H1 (cell line): ENCODE results near the gene KRT35. TPM values are rescaled to one million over a fixed set of nuclear protein-coding genes. Genes with fewer than 3 reads are reported as not detected.

ENCODE experiments used
- CTCF ChIA-PET: fragments of 300-600 bp; sonication (Branson Sonifier 250); formaldehyde crosslinking; loops from one replicate; lab custom pipeline; 2021; ENCODE audit not compliant: partially characterized antibody; lab: Charles Lee
- POLR2A ChIA-PET: fragments of 300-600 bp; sonication (Branson Sonifier 250); formaldehyde crosslinking; loops from one replicate; lab custom pipeline; 2021; ENCODE audit warnings: inconsistent platforms; ENCODE audit not compliant: partially characterized antibody; lab: Charles Lee
- DNase-seq, 2 experiments: peaks; one replicate each; pipeline versions ENCODE4 v3.0.0 to v3.0.0-alpha.2; 2010 to 2022; ENCODE audit warnings: low spot score in 2 of 2, low read depth in 1 of 2, mixed read lengths in 1 of 2
- FAIRE-seq: peaks from 2 replicates; lab custom pipeline; 2011; peaks lifted over from hg19 to GRCh38; lab: Jason Lieb, UNC
- H2AFZ ChIP-seq: 2 replicates; pipeline ENCODE4 v1.8.1; 2012; ENCODE audit warnings: low read length, inconsistent platforms
- H2AK5ac ChIP-seq: 2 replicates; pipeline ENCODE4 v1.6.1; 2013; ENCODE audit warnings: low read depth, low read length
- H2BK120ac ChIP-seq: replicated peaks from 2 replicates; pipeline ENCODE3; 2013; ENCODE audit warnings: low read depth, low read length, inconsistent platforms
- H2BK12ac ChIP-seq: 2 replicates; pipeline ENCODE4 v1.6.1; 2013; ENCODE audit warnings: low read depth, low read length
- H2BK15ac ChIP-seq: 2 replicates; pipeline ENCODE4 v1.6.1; 2013; ENCODE audit warnings: low read length
- H2BK20ac ChIP-seq: 2 replicates; pipeline ENCODE4 v1.6.1; 2013; ENCODE audit warnings: low read length
- H2BK5ac ChIP-seq: 2 replicates; pipeline ENCODE4 v1.6.1; 2013; ENCODE audit warnings: low read depth, low read length
- H3K14ac ChIP-seq: 2 replicates; pipeline ENCODE4 v1.6.1; 2013; ENCODE audit warnings: inconsistent platforms; ENCODE audit not compliant: insufficient read length
- H3K18ac ChIP-seq: 2 replicates; pipeline ENCODE4 v1.6.1; 2013; ENCODE audit warnings: low read length; ENCODE audit errors: extremely low read depth
- H3K23ac ChIP-seq: 2 replicates; pipeline ENCODE4 v1.6.1; 2013; ENCODE audit warnings: inconsistent platforms; ENCODE audit not compliant: insufficient read length
- H3K23me2 ChIP-seq: 2 replicates; pipeline ENCODE4 v1.6.1; 2013; ENCODE audit warnings: low read depth, low read length
- H3K27ac ChIP-seq: 2 replicates; pipeline ENCODE4 v1.6.1; 2011; ENCODE audit warnings: low read depth, low read length, inconsistent platforms
- H3K27me3 ChIP-seq, 4 experiments: replicated peaks in 1 of 4; 1 replicate in 1 of 4; 2 replicates in 3 of 4; pipeline versions ENCODE4 v1.6.1 to v1.8.1; 2011 to 2013; ENCODE audit warnings: low read length in 3 of 4, mild to moderate bottlenecking in 3 of 4, inconsistent platforms in 2 of 4, mixed read lengths in 2 of 4, moderate library complexity in 1 of 4; ENCODE audit not compliant: control insufficient read depth in 3 of 4, insufficient read depth in 3 of 4; ENCODE audit errors: extremely low read depth in 1 of 4
- H3K36me3 ChIP-seq, 4 experiments: 2 replicates each; pipeline versions ENCODE4 v1.6.1 to v1.8.1; 2011 to 2013; ENCODE audit warnings: mild to moderate bottlenecking in 4 of 4, low read length in 3 of 4, moderate library complexity in 2 of 4, control low read depth in 1 of 4, inconsistent platforms in 1 of 4; ENCODE audit not compliant: insufficient read depth in 4 of 4, control insufficient read depth in 2 of 4
- H3K4ac ChIP-seq: replicated peaks from 2 replicates; pipeline ENCODE3; 2013; ENCODE audit warnings: low read length, low read depth, mixed read lengths, inconsistent platforms; ENCODE audit not compliant: insufficient read length
- H3K4me1 ChIP-seq, 4 experiments: replicated peaks in 1 of 4; 1 replicate in 1 of 4; 2 replicates in 3 of 4; pipeline versions ENCODE4 v1.6.1 to v1.8.1; 2011 to 2013; ENCODE audit warnings: low read length in 3 of 4, inconsistent platforms in 2 of 4, mixed read lengths in 1 of 4; ENCODE audit not compliant: insufficient read depth in 4 of 4, control insufficient read depth in 3 of 4
- H3K4me2 ChIP-seq, 2 experiments: 2 replicates each; pipeline versions ENCODE4 v1.6.1 to v1.8.1; 2011 to 2013; ENCODE audit warnings: low read depth in 2 of 2, low read length in 2 of 2, control low read depth in 1 of 2, inconsistent platforms in 1 of 2, mild to moderate bottlenecking in 1 of 2; ENCODE audit not compliant: insufficient read depth in 1 of 2
- H3K4me3 ChIP-seq, 4 experiments: fragments of 200-600, 300-600 bp in 1 of 4; sonication (generic), shearing (Covaris generic), sonication (Bioruptor Twin) in 1 of 4; 2 replicates each; pipeline versions ENCODE4 v1.5.1 to v1.8.1; 2011 to 2016; ENCODE audit warnings: low read length in 4 of 4, low read depth in 3 of 4, control low read depth in 2 of 4, inconsistent platforms in 2 of 4, mild to moderate bottlenecking in 2 of 4, mixed read lengths in 1 of 4, moderate library complexity in 1 of 4; ENCODE audit not compliant: insufficient read depth in 2 of 4; ENCODE audit errors: extremely low read depth in 1 of 4
- H3K56ac ChIP-seq: replicated peaks from 2 replicates; pipeline ENCODE3; 2013; ENCODE audit warnings: low read depth, mild to moderate bottlenecking, mixed read lengths, low read length, inconsistent platforms; ENCODE audit not compliant: insufficient read length
- H3K79me1 ChIP-seq: 2 replicates; pipeline ENCODE4 v1.6.1; 2013; ENCODE audit warnings: low read depth, low read length, control low read depth
- H3K79me2 ChIP-seq, 2 experiments: 2 replicates each; pipeline versions ENCODE4 v1.6.1 to v1.8.1; 2012 to 2013; ENCODE audit warnings: low read length in 2 of 2, mild to moderate bottlenecking in 2 of 2, inconsistent platforms in 1 of 2; ENCODE audit not compliant: insufficient read depth in 2 of 2, control insufficient read depth in 1 of 2
- H3K9ac ChIP-seq, 4 experiments: replicated peaks in 1 of 4; 1 replicate in 1 of 4; 2 replicates in 3 of 4; pipeline versions ENCODE4 v1.6.1 to v1.8.1; 2011 to 2013; ENCODE audit warnings: low read depth in 3 of 4, low read length in 3 of 4, control low read depth in 2 of 4, mild to moderate bottlenecking in 2 of 4, moderate library complexity in 2 of 4, inconsistent platforms in 1 of 4; ENCODE audit errors: extremely low read depth in 1 of 4
- H3K9me3 ChIP-seq, 2 experiments: 2 replicates each; pipeline versions ENCODE4 v1.6.1 to v1.8.1; 2012 to 2013; ENCODE audit warnings: mild to moderate bottlenecking in 2 of 2, moderate library complexity in 2 of 2, control low read depth in 1 of 2, inconsistent platforms in 1 of 2, low read depth in 1 of 2, low read length in 1 of 2, mixed read lengths in 1 of 2; ENCODE audit not compliant: insufficient read depth in 2 of 2
- H4K20me1 ChIP-seq, 2 experiments: replicated peaks in 1 of 2; 2 replicates each; pipeline versions ENCODE3 to v1.8.1; 2011 to 2013; ENCODE audit warnings: inconsistent platforms in 2 of 2, low read length in 2 of 2, mild to moderate bottlenecking in 1 of 2; ENCODE audit not compliant: insufficient read depth in 2 of 2, control insufficient read depth in 1 of 2
- H4K5ac ChIP-seq: 2 replicates; pipeline ENCODE4 v1.6.1; 2013; ENCODE audit warnings: low read length, low read depth, mixed read lengths, inconsistent platforms; ENCODE audit not compliant: insufficient read length
- H4K8ac ChIP-seq: 2 replicates; pipeline ENCODE4 v1.8.0; 2013; ENCODE audit warnings: mild to moderate bottlenecking, moderate library complexity, low read length, inconsistent platforms; ENCODE audit not compliant: insufficient read depth; ENCODE audit errors: extremely low read depth
- H4K91ac ChIP-seq: replicated peaks from 2 replicates; pipeline ENCODE3; 2013; ENCODE audit warnings: low read length, mixed read lengths, inconsistent platforms; ENCODE audit not compliant: insufficient read length
- EP300 ChIP-seq, 2 experiments: IDR thresholded peaks; 1 replicate in 1 of 2; 2 replicates in 1 of 2; pipeline ENCODE4 v1.6.1; 2011 to 2012; ENCODE audit warnings: low read depth in 2 of 2, low read length in 2 of 2, mild to moderate bottlenecking in 2 of 2, borderline replicate concordance in 1 of 2, inconsistent platforms in 1 of 2, moderate library complexity in 1 of 2
- FOSL1 ChIP-seq: IDR thresholded peaks from 2 replicates; pipeline ENCODE4 v1.6.1; 2011; ENCODE audit warnings: mild to moderate bottlenecking, low read depth, low read length, moderate library complexity; ENCODE audit not compliant: insufficient read depth
- GABPA ChIP-seq: IDR thresholded peaks from 2 replicates; pipeline ENCODE4 v1.6.1; 2011; ENCODE audit warnings: mild to moderate bottlenecking, low read length, moderate library complexity, borderline replicate concordance; ENCODE audit not compliant: insufficient read depth
- HDAC6 ChIP-seq: IDR thresholded peaks from one replicate; pipeline ENCODE4 v1.7.1; 2012; ENCODE audit warnings: low read depth, mild to moderate bottlenecking, inconsistent platforms, low read length, moderate library complexity
- SIX5 ChIP-seq: IDR thresholded peaks from 2 replicates; pipeline ENCODE4 v1.6.1; 2011; ENCODE audit warnings: mild to moderate bottlenecking, low read depth, low read length
- TBP ChIP-seq: IDR thresholded peaks from 2 replicates; pipeline ENCODE4 v1.6.1; 2011; ENCODE audit warnings: low read depth, low read length, improper control_type of control experiment
- WGBS, 2 experiments: shearing (Covaris generic) in 1 of 2; methylation state at CpG; one replicate each; pipeline versions ENCODE4 v1.1.6 to v1.1.7; 2013 to 2015; ENCODE audit warnings: low lambda C conversion rate in 2 of 2, mixed read lengths in 2 of 2, inconsistent platforms in 1 of 2, low coverage in 1 of 2, missing lambda C conversion rate in 1 of 2; ENCODE audit not compliant: insufficient replicate concordance in 2 of 2, insufficient coverage in 1 of 2, insufficient read length in 1 of 2; ENCODE audit errors: extremely low coverage in 1 of 2, missing lambda C conversion rate in 1 of 2; 5-methylcytosine and 5-hydroxymethylcytosine counted together
- polyA plus RNA-seq, 7 experiments: library from polyadenylated mRNA; depleted of rRNA in 3 of 7; stranded (reverse) in 5 of 7; unstranded in 2 of 7; fragments of >200 nt in 5 of 7; fragments of 200-250 nt in 2 of 7; gene quantifications; 1 replicate in 5 of 7; 2 replicates in 1 of 7; 4 replicates in 1 of 7; pipeline versions ENCODE4 v1.2.1 to v1.2.3, GENCODE V29; 2011 to 2013; ENCODE audit warnings: missing spikeins in 2 of 7, mixed read lengths in 2 of 7
- total RNA-seq: library from RNA; stranded (reverse); fragmentation: NEBNext Ultra II Directional; extraction: Animal tissue kit (Norgen Biotek cat#: 25700); gene quantifications from 2 replicates; pipeline ENCODE4 v1.2.1, GENCODE V29; 2021
- TF ChIP-seq, protein P1 (sequence below): IDR thresholded peaks from 2 replicates; pipeline ENCODE4 v1.6.1; 2012; ENCODE audit warnings: inconsistent platforms

Gene KRT35
- total and polyA plus RNA-seq, 2 of the 8 experiments (the other 6 are each of a cell fraction or from before 2014, with no cell fraction given), result not detected

DNA sequence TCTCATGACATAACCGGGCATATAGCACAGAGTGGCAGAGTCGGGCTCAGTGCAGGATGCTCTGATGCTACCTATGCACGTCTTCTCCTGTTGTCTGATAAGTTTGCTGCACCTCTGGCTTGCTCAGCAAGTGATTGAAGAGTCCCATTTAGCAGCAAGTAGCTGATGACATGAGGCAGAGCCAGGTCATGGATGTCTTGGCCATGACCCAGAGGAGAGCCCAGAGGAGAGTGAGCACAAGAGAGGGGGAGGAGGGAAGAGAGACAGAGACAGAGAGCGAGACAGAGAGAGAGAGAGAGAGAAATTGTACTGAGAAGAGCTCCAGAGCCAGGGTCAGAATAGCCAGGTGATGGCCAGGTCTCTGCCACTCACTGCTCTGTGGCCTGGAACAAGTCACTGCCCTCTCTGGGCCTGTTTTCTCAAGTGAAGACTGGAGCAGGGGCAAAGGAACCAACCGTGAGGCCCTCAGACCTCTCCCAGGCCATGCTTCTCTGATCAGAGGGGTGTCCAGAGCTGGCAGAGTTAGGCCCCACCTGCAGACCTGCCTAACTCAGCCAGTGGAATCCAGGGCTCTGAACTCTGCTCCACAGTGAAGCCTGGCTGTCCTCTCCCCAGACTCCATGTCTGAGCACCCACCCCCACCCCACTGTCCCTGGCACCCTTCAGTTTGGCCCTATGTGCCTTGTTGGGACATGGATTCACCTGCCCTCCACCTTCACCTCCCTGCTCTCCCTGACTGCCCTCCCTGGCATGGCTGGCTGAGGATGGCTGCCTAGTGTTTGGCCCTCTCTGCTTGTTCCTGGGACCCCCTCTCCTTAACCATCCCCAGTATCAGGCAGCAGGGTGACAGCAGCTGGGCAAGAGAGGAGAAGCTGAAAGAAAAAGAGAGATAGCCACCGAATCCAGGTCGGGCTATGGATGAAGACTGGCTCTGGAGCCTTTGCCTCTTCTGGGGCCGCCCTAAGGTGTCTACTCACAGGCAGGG is 4.3 kb upstream of the KRT35 start:
- Histone ChIP-seq H3K27ac (no peak overlapping the region), H3K4ac (no peak overlapping the region), H3K4me1 (no peaks in the 10 kb centered on the region; a peak in 2 of 7 replicates), H2BK120ac (no peak overlapping the region), H2BK20ac (no peak overlapping the region), H3K14ac (no peak overlapping the region), H3K18ac (no peak overlapping the region), H4K20me1 (no peaks in the 10 kb centered on the region), H3K27me3 (peaks cover 0 to 12% (median 6%) of the 10 kb centered on the region in 4 experiments; a peak in 6 of 7 replicates), H4K5ac (no peak overlapping the region), H2AK5ac (no peak overlapping the region), H3K23ac (no peak overlapping the region), H3K23me2 (no peaks in the 10 kb centered on the region), H2BK12ac (no peak overlapping the region), H3K36me3 (no peaks in the 10 kb centered on the region), H3K4me3 (no peak overlapping the region), H2BK5ac (no peak overlapping the region), H4K8ac (no peak overlapping the region; the same call in 1 of the 2 replicates), H3K79me1 (no peaks in the 10 kb centered on the region), H3K9ac (no peak overlapping the region), H3K4me2 (no peak overlapping the region), H3K9me3 (no peaks in the 10 kb centered on the region), H3K79me2 (no peaks in the 10 kb centered on the region), H3K56ac (no peak overlapping the region), H2BK15ac (0 out of 2 replicates have a peak overlapping the region, but pooled peaks have one; percentile 40), H4K91ac (no peak overlapping the region), H2AFZ (no peak overlapping the region)
- ChIA-PET CTCF (interaction anchor here (0.6 to 33.9 kb wide), 21 partner anchors 8 to 1120 kb away, joined by 3 to 427 read pairs (median 4); partner anchors contain the start of genes KRT13 and KRT36), POLR2A (interaction anchor here (1.8 to 2.0 kb wide), 2 partner anchors 37 to 43 kb away, joined by 4 to 7 read pairs; partner anchors contain the start of gene KRT19)
- FAIRE-seq, result no peak
- 93% methylated on average over 8 of the region's 8 CpGs; no CpG with 5 or more reads in 1 of the 2 experiments for WGBS, 2 experiments
- DNase-seq, result no peak
- TF ChIP-seq SIX5 (no peak), HDAC6 (no peak), GABPA (no peak), TBP (no peak), FOSL1 (no peak), EP300 (IDR thresholded peaks at IDR 0.05; ENCODE audit: borderline replicate concordance in 1 of 2, low read depth in 2 of 2, low read length in 2 of 2) (no peak)
- TF ChIP-seq, protein P1, sequence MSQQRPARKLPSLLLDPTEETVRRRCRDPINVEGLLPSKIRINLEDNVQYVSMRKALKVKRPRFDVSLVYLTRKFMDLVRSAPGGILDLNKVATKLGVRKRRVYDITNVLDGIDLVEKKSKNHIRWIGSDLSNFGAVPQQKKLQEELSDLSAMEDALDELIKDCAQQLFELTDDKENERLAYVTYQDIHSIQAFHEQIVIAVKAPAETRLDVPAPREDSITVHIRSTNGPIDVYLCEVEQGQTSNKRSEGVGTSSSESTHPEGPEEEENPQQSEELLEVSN, result no peak
